NOMO-1 treated with DMSO at 0.1 percent for 48 hours (cell line): ENCODE data around the gene ATXN2.
A peak's percentile ranks its signal among the peaks of the same experiment; 100 is the strongest.
"Not testable (repeated sequence)": the region's sequence is repeated elsewhere in the genome, so short reads cannot be mapped to it uniquely, and the experiment has no call there.

Experiments
- DNase-seq: peaks from one replicate; lab custom pipeline; 2025; ENCODE audit not compliant: unreplicated experiment; lab: John Stamatoyannopoulos, UW

ATXN2 gene

DNA sequence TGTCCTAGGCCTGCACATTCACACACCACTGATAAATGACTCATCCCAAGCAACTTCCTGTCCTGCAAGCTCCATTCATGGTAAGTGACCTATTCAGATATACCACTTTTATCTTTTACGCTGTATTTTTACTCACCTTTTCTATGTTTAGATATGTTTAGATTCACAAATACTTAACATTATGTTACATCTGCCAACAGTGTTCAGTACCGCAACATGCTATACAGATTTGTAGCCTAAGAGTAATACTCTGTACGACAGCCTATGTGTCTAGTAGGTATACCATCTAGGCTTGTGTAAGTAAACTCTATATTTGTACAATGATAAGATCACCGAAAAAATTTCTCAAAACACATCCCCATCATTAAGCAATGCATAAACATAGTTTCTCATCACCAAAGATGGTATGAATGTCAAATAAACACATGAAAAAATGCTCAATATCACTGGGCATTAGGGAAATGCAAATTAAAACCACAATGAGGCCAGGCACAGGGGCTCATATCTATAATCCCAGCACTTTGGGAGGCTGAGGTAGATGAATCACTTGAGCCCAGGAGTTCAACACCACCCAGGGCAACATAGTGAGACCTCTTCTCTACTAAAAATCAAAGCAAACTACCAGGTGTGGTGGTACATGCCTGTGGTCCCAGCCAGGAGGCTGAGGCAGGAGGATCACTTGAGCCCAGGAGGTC is 20.7 kb downstream of the ATXN2 start:
- peak; percentile 37 for DNase-seq

GRCh38 chr12:111574797-111575443 is 24.2 kb downstream of the ATXN2 start:
- DNase-seq, result no peak

- no peak for DNase-seq
These were observed 25.6 kb downstream of the ATXN2 start for GRCh38 chr12:111573476-111573875.

DNA sequence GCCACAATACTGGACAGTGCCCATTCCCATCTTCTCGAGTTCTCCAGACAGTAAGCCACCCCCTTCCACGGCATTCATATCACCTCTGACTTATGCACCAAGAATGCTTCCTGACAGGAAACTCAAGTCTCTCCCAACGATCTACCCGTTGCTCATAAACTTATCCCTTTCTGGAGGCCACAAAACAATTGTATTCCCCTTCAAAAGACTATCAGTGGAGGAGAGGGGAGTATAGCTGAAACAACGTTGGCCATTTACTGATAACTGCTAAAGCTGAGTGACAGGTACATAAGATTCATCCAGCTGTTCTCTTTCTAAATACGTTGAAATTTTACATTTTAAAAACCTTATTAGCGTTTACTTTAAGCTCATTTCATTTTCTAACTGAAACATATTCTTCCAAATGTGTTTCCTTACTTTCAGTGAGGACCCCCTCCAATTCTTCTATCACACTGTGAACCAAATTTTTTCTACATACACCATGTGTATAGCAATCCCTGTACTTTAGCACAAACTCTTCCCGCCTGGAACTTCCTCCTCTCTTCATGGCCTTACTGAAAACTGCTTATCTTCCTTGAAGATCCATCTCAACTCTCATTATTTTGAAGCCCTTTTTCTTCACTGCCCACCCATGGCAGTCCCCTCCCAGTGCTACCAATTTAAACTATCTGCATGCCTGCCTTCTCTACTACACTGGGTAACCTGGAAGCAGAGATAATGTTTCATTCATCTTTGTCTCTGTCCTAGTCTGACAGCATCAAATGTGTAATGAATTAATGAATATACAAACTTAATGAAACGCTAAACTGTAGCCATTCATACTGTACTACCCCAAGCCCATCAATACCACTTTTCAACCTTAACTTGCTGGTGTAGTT is 28.8 kb downstream of the ATXN2 start:
- no peak for DNase-seq

- DNase-seq, result no peak
These were observed 29.6 kb downstream of the ATXN2 start for GRCh38 chr12:111569363-111570083.

- not testable (repeated sequence) for DNase-seq
These were observed 38.3 kb downstream of the ATXN2 start for GRCh38 chr12:111560844-111561243.

DNA sequence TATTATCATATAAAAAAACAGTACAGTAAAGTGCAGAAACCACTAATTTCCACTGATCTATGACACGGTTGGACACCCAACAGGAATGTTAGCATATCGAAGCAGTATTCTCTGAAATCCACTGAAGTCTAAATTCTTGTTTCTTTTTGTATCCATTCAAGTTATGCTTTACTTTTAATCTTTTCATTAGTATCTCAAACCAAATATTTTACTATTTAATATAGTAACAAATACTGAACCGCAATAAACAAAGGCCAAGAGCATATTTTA is 41.1 kb downstream of the ATXN2 start:
- DNase-seq, result no peak

- DNase-seq, result no peak
These were observed 41.6 kb downstream of the ATXN2 start for GRCh38 chr12:111557271-111558106.

GRCh38 chr12:111556676-111557075 is 42.4 kb downstream of the ATXN2 start:
- no peak for DNase-seq

DNA sequence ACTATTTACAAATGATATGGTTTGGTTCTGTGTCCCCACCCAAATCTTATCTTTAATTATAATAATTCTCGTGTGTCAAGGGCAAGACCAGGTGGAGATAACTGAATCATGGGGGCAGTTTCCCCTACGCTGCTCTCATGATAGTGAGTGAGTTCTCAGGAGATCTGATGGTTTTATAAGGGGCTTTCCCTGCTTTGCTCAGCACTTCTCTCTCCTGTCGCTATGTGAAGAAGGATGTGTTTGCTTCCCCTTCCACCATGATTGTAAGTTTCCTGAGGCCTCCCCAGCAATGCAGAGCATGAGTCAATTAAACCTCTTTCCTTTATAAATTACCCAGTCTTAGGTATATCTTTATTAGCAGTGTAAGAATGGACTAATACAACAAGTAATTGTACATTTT is 43.8 kb downstream of the ATXN2 start:
- not testable (repeated sequence) for DNase-seq

- no peak for DNase-seq
These were observed 52.2 kb downstream of the ATXN2 start for GRCh38 chr12:111546758-111547383.

GRCh38 chr12:111546171-111546570 is 52.9 kb downstream of the ATXN2 start:
- no peak for DNase-seq

GRCh38 chr12:111544032-111544431 is 55.1 kb downstream of the ATXN2 start:
- no peak for DNase-seq

DNA sequence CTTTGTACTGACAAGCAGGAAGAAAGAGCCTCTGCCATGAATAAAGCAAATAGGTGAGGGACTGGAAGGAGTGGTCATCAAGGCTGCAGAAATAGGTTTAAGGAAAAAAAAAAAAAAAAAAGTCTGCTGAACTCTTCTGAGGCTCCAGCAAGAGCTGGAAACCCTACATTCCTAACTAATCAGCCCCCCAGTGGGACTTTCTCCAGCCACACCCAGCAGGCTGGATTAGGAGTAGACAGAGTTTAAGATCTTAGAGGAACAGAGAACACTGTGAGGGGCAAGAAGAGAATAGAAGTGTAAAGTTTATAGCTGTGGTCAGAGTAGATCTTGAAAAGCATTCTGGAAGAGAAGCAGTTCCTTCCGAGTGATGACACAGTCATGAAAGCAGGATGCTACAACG is 66.4 kb downstream of the ATXN2 start:
- DNase-seq, result no peak

- DNase-seq, result peak; percentile 41
These were observed 69.4 kb downstream of the ATXN2 start for GRCh38 chr12:111529424-111530368.

GRCh38 chr12:111523587-111524167 is 75.4 kb downstream of the ATXN2 start:
- DNase-seq, result no peak

DNA sequence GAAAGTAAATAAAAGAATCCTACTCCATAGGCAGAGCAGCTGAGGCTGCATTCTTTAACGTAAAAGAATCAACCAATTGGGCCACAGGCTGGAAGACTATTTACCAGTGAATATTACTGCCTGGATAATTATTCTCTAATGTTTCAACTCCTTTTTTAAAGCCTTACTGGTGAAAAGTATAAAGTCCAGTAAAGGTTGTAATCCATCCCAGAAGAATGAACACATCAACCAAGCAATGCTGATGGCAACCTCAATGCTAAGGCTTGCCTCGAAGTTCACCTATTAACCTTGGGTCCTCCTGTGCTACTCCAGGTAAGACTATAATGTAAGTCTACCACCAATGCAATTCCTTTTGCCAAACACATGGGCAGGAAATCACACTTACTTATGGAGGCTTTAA is 77.3 kb downstream of the ATXN2 start:
- no peak for DNase-seq

- no peak for DNase-seq
These were observed 79.2 kb downstream of the ATXN2 start for GRCh38 chr12:111519937-111520336.

- DNase-seq, result no peak
These were observed 80.0 kb downstream of the ATXN2 start for GRCh38 chr12:111519083-111519482.
